Smooth muscle cell (in vitro differentiated cells): ENCODE data around the gene ZIC1. TPM values are rescaled to one million over a fixed set of nuclear protein-coding genes. Genes with fewer than 3 reads are reported as not detected.

Experiments
- DNase-seq: peaks from one replicate; lab custom pipeline; 2025; ENCODE audit not compliant: unreplicated experiment; lab: John Stamatoyannopoulos, UW
- H2AFZ ChIP-seq: fragments of 200-600 bp; sonication (generic); 2 replicates; pipeline ENCODE4 v1.6.0; 2016; ENCODE audit warnings: antibody characterized with exemption, low read depth, mild to moderate bottlenecking
- H3F3A ChIP-seq: fragments of 200-600 bp; sonication (generic); 2 replicates; pipeline ENCODE4 v1.6.0; 2017; ENCODE audit warnings: antibody characterized with exemption, low read depth
- H3K27ac ChIP-seq: fragments of 200-600 bp; sonication (generic); 2 replicates; pipeline ENCODE4 v1.5.1; 2016; ENCODE audit warnings: low read depth, mild to moderate bottlenecking
- H3K27me3 ChIP-seq: fragments of 200-600 bp; sonication (generic); 2 replicates; pipeline ENCODE4 v1.6.1; 2016; ENCODE audit warnings: low read depth, mild to moderate bottlenecking
- H3K36me3 ChIP-seq: fragments of 200-600 bp; sonication (generic); 2 replicates; pipeline ENCODE4 v1.5.1; 2016; ENCODE audit warnings: low read depth
- H3K4me1 ChIP-seq: fragments of 200-600 bp; sonication (generic); 2 replicates; pipeline ENCODE4 v1.5.1; 2016; ENCODE audit warnings: low read depth
- H3K4me2 ChIP-seq: fragments of 200-600 bp; sonication (generic); 2 replicates; pipeline ENCODE4 v1.6.0; 2016; ENCODE audit warnings: mild to moderate bottlenecking
- H3K4me3 ChIP-seq: fragments of 200-600 bp; sonication (generic); 2 replicates; pipeline ENCODE4 v1.5.1; 2016; ENCODE audit warnings: mild to moderate bottlenecking
- H3K79me2 ChIP-seq: fragments of 200-600 bp; sonication (generic); 2 replicates; pipeline ENCODE4 v1.6.0; 2016; ENCODE audit warnings: low read depth, mild to moderate bottlenecking
- H3K9ac ChIP-seq: fragments of 200-600 bp; sonication (generic); 2 replicates; pipeline ENCODE4 v1.6.0; 2016; ENCODE audit warnings: low read depth
- H3K9me3 ChIP-seq: fragments of 200-600 bp; sonication (generic); replicated peaks from 2 replicates; pipeline ENCODE4 v1.5.1; 2016; ENCODE audit warnings: low read depth
- H4K20me1 ChIP-seq: fragments of 200-600 bp; sonication (generic); 2 replicates; pipeline ENCODE4 v1.6.0; 2016; ENCODE audit warnings: low read depth
- WGBS: methylation state at CpG from one replicate; pipeline ENCODE4 v1.1.7; 2016; ENCODE audit warnings: low lambda C conversion rate; 5-methylcytosine and 5-hydroxymethylcytosine counted together
- polyA plus RNA-seq: library from polyadenylated mRNA; unstranded; fragments of >200 nt; fragmentation: Nextera tagmentation; extraction: Ambion mirVana; gene quantifications from 2 replicates; pipeline ENCODE4 v1.2.1, GENCODE V29; 2016
- total RNA-seq: library from RNA; depleted of rRNA; stranded (reverse); fragments of >200 nt; gene quantifications from 2 replicates; pipeline ENCODE4 v1.2.3, GENCODE V29; 2014
- TF ChIP-seq, protein P1 (sequence below): fragments of 200-600 bp; sonication (generic); IDR thresholded peaks from 2 replicates; pipeline ENCODE4 v1.5.1; 2017; ENCODE audit warnings: borderline replicate concordance, mild to moderate bottlenecking, antibody characterized with exemption; ENCODE audit not compliant: insufficient read depth, poor library complexity, severe bottlenecking

Gene ZIC1
- total and polyA plus RNA-seq, 2 experiments from 2014 or later = not detected

DNA sequence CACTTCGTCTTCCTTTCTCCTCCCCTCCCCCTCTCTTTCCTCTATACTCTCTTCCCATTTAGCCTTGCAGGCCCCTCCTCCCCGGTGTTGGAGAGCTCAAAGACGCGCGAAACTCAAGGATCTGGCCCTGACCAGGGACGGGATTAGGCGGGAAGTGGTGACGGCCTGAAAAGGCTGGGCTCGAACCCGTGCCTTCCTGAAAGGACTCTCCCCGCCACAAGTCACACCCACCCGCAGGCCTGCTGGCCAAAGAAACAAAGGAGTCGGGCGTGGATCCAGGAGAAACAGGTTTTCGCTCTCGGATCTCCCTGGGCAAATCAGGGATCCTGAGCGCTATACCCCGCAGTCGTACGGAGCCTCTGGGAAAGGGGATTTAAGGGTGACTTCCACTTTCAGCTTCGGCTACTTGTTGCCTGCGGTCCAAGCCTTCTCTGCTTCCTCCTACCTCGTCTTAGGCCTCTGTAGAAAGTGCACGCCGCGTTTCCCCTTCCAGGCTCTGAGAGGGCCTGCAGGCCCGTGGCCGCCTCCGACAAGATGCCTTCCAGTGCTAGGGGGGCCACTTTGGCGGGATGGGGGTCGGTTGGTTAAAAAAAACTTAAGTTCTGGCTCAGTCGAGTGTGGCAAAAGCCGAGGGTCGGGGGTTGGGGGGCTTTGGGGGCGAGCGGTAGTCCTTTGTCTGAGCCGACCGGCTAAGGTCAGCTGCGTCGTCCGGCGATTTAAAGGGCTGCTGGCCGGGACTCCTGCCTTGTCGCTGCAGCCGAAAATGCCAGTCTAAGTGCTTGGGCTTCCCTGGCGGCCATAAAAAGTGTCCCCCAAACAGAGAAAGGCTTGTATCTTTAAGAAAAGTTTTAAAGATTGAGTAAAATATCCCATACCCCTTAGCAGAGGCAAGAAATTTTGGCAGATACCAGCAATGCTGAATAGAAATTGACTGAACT is 11.0 kb upstream of the ZIC1 start:
- no peaks in the 10 kb centered on the region for H3F3A ChIP-seq
- WGBS = 7% methylated on average over 46 of the region's 46 CpGs
- peaks cover 21% of the 10 kb centered on the region for H3K4me1 ChIP-seq
- no peaks in the 10 kb centered on the region for H4K20me1 ChIP-seq
- no peaks in the 10 kb centered on the region for H3K79me2 ChIP-seq
- no peaks in the 10 kb centered on the region for H3K36me3 ChIP-seq
- DNase-seq = no peak
- H3K9me3 ChIP-seq = no peaks in the 10 kb centered on the region
- H3K4me3 ChIP-seq = no peak overlapping the region
- TF ChIP-seq, protein P1, sequence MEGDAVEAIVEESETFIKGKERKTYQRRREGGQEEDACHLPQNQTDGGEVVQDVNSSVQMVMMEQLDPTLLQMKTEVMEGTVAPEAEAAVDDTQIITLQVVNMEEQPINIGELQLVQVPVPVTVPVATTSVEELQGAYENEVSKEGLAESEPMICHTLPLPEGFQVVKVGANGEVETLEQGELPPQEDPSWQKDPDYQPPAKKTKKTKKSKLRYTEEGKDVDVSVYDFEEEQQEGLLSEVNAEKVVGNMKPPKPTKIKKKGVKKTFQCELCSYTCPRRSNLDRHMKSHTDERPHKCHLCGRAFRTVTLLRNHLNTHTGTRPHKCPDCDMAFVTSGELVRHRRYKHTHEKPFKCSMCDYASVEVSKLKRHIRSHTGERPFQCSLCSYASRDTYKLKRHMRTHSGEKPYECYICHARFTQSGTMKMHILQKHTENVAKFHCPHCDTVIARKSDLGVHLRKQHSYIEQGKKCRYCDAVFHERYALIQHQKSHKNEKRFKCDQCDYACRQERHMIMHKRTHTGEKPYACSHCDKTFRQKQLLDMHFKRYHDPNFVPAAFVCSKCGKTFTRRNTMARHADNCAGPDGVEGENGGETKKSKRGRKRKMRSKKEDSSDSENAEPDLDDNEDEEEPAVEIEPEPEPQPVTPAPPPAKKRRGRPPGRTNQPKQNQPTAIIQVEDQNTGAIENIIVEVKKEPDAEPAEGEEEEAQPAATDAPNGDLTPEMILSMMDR = no peak
- no peak overlapping the region for H3K4me2 ChIP-seq
- H2AFZ ChIP-seq = no peak overlapping the region
- H3K27ac ChIP-seq = no peak overlapping the region
- H3K27me3 ChIP-seq = peaks cover 100% of the 10 kb centered on the region
- no peak overlapping the region for H3K9ac ChIP-seq

DNA sequence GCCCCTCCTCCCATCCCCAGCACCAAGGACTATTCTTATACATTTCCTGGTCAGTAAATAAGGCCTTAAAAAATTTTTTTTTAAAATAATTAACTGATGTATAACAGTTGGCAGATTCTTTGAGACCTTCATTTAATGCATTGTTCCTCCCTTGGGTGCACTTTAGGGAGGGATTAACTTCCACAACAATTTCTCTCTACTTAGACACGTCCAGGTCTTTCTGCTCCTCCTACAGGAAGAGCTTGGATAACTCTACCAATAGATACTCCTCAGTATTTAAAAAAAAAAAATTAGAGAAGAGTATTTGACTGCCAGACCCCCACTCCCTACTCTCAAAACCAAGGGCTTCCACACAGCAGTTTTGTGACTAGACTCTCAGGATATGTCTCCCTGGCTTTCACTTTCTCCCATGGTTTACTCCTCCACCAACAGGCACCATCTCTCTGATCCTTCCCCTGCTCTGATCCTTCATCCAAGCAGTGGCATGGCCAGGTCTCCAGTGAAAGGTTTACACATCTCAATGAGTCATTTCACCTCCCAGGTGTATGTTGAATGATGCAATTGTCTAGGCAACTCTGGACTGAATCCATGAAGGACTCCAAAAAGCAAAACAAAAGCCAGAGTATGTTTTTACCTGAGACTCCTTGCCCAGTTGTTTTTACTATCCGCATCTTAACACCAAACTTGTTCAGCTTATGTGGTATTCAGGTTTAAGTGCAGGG is 10.2 kb upstream of the ZIC1 start:
- Histone ChIP-seq H3K9ac (no peak overlapping the region), H3K9me3 (no peaks in the 10 kb centered on the region), H3K27ac (no peak overlapping the region), H3K27me3 (peaks cover 100% of the 10 kb centered on the region), H3K4me3 (no peak overlapping the region), H3K4me1 (peaks cover 14% of the 10 kb centered on the region), H3K4me2 (no peak overlapping the region), H3K36me3 (no peaks in the 10 kb centered on the region), H4K20me1 (no peaks in the 10 kb centered on the region), H3K79me2 (no peaks in the 10 kb centered on the region), H3F3A (no peaks in the 10 kb centered on the region), H2AFZ (no peak overlapping the region)
- TF ChIP-seq, protein P1 = no peak
- no peak for DNase-seq
- 70% methylated on average over 2 of the region's 2 CpGs for WGBS

- H3K27ac ChIP-seq = no peak overlapping the region
- TF ChIP-seq, protein P1 = no peak
These were observed 9.1 kb upstream of the ZIC1 start for GRCh38 chr3:147400111-147400510.

More at GRCh38 chr3:147400111-147400510, 9.1 kb upstream of the ZIC1 start:
- H3K79me2 ChIP-seq = no peaks in the 10 kb centered on the region
- no peaks in the 10 kb centered on the region for H3F3A ChIP-seq
- peaks cover 13% of the 10 kb centered on the region for H3K4me1 ChIP-seq
- H2AFZ ChIP-seq = no peak overlapping the region
- no peaks in the 10 kb centered on the region for H3K36me3 ChIP-seq
- H3K9ac ChIP-seq = no peak overlapping the region
- H3K27me3 ChIP-seq = peaks cover 100% of the 10 kb centered on the region
- H3K4me3 ChIP-seq = no peak overlapping the region
- DNase-seq = no peak
- no peak overlapping the region for H3K4me2 ChIP-seq
- H4K20me1 ChIP-seq = no peaks in the 10 kb centered on the region
- H3K9me3 ChIP-seq = no peaks in the 10 kb centered on the region
